HG03108 (cell line): ENCODE measurements around the gene HMCES.
"Not testable (repeated sequence)": the region's sequence is repeated elsewhere in the genome, so short reads cannot be mapped to it uniquely, and the experiment has no call there.

Experiments
- ATAC-seq: cut with Tn5 transposase; IDR thresholded peaks from one replicate; pipeline ENCODE4 v1.9.1; 2021; ENCODE audit warnings: moderate library complexity; ENCODE audit not compliant: unreplicated experiment

The HMCES gene

GRCh38 chr3:129345281-129345680 is 66.6 kb downstream of the HMCES start:
- ATAC-seq = no peak

GRCh38 chr3:129345971-129346370 is 67.3 kb downstream of the HMCES start:
- no peak for ATAC-seq

- ATAC-seq = no peak
Measured at GRCh38 chr3:129346695-129347457, 68.2 kb downstream of the HMCES start.

GRCh38 chr3:129347458-129347845 is 68.8 kb downstream of the HMCES start:
- ATAC-seq = no peak

GRCh38 chr3:129348734-129349133 is 70.1 kb downstream of the HMCES start:
- ATAC-seq = no peak

- ATAC-seq = not testable (repeated sequence)
Measured at GRCh38 chr3:129349169-129349568, 70.5 kb downstream of the HMCES start.

- no peak for ATAC-seq
Measured at GRCh38 chr3:129349791-129350190, 71.1 kb downstream of the HMCES start.

GRCh38 chr3:129352045-129352444 is 73.4 kb downstream of the HMCES start:
- ATAC-seq = no peak

GRCh38 chr3:129352650-129353588 is 74.2 kb downstream of the HMCES start:
- ATAC-seq = no peak

GRCh38 chr3:129353589-129353941 is 74.9 kb downstream of the HMCES start:
- no peak for ATAC-seq
